NB4 (cell line): ENCODE measurements around the gene MICAL3.

Source experiments
- CTCF ChIP-seq: IDR thresholded peaks from one replicate; pipeline ENCODE4 v1.5.1; 2012; ENCODE audit warnings: low read depth, low read length
- MAX ChIP-seq: IDR thresholded peaks from 2 replicates; pipeline ENCODE4 v1.6.1; 2011; ENCODE audit warnings: low read depth, low read length

- TF ChIP-seq CTCF (no peak), MAX (no peak)
These were observed 24.5 kb downstream of the MICAL3 start for GRCh38 chr22:17999851-18000250.
